Pulmonary artery endothelial cell (primary cell): Measurements from ENCODE around the gene ZC3H8. TPM values are rescaled to one million over a fixed set of nuclear protein-coding genes. Genes with fewer than 3 reads are reported as not detected.
"Not testable (repeated sequence)": the region's sequence is repeated elsewhere in the genome, so short reads cannot be mapped to it uniquely, and the experiment has no call there.

Source experiments
- DNase-seq: peaks from one replicate; pipeline ENCODE4 v3.0.0-alpha.2; 2011; ENCODE audit warnings: low read depth, low spot score
- total RNA-seq: library from RNA; depleted of rRNA; stranded (reverse); fragments of >200 nt; gene quantifications from 2 replicates; pipeline ENCODE4 v1.2.3, GENCODE V29; 2014

ZC3H8 gene
- 4.2 and 5.3 TPM in 2 replicates for total RNA-seq

DNA sequence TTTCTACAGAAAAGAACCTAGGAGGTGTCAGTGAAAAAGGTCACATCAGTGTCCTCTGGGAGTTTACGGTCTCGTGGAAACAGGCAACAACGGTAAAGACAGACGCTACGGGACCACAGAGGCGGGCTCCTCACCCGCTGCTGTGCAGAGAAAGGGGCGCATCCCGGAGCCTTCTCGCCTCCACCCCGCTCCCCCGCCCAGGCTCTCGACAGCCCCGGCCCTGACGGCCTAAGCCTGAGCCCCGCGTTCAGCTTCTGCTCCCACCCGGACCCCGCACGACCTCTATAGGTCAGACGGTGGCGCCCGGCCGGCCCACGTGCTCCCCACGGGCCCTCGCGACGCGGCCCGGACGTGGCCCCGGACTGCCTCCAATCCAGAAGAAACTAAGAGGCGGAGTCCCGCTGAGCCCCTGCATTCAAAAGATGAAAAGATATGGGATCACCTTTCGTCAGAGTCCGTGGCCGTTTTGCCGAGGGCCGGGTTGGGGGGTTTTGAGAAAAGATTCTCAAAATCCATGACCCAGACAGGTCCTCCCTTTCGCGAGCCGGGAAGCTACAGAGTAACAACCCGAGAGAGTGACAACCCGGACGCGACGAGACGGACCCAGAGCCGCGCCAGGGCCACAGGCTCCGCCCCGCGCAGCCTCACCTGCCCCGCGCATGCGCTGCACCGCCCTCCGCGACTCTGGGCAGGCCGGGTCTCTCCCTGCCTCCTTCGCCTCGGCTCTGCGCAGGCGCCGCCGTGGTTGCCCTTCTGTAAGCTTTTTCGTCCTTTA, at the start of gene ZC3H8:
Gene ZC3H8 (minus strand): TSS at position 577 of the 775 bp plus-strand sequence. CDS start 61 bp downstream, at position 516.
- peak; percentile 45 for DNase-seq

DNA sequence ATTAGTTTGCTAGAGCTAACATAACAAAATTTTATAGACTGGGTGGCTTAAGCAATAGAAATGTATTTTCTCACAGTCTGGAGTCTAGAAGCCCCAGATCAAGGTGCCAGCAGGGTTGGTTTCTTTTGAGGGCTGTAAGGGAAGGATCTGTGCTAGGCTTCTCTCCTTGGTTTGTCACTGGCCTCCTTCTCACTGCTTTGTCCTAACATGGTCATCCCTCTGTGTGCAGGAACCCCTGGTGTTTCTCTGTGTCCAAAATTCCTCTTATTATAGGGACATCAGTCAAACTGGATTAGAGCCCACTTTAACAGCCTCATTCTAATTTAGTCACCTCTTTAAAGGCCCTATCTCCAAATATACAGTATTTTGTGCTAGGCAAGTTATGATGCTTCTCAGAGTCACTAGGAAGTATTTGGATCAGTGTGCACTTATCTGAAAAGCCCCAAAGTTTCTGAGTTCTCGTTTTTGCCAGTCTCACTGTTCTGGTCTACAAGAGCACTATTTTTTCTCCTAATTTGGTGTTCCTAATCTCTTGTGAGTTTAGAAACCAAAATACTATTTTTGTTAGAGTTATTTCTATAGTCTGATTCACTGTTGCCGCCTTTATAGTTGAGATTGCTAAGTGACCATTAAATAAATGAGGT, 49.6 kb upstream of the ZC3H8 start:
- DNase-seq, result no peak

DNA sequence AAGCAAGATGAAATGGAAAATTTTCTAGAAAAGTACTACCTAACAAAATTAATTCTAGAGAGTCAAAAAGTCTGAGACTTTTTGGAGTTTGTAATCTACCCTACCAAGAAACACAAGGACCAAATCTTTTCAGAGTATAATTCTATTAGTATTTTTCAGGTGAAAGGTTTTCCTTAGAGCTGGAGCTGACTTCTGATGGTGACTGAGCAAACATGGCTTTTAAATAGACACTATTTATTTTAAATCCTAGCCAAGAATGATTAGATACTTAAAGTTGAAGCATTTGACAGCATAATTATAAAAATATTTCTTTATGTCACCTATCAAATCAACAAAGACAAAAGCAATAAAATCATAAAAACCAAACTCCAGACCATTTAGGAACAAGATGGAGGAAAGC, 47.1 kb upstream of the ZC3H8 start:
- DNase-seq, result no peak

DNA sequence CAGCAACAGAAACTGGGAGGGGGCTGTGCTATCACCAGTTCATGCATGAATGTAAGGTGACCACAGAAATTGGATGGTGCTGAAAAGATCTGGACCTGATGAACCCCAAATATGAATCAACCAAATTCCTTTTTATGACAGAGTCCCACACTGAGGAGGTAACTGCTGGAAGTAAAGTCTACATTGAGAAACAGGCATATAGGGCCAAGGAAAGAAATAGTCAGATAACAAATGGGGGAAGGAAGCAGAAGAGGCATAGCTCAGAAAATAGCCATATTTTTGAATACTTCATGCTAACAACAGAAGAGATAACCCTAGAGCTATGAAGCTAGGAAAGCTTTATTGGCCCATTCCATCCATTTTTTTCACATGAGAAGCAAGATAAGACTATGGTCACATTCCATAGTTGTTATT, 46.3 kb upstream of the ZC3H8 start:
- peak; percentile 62 for DNase-seq

DNA sequence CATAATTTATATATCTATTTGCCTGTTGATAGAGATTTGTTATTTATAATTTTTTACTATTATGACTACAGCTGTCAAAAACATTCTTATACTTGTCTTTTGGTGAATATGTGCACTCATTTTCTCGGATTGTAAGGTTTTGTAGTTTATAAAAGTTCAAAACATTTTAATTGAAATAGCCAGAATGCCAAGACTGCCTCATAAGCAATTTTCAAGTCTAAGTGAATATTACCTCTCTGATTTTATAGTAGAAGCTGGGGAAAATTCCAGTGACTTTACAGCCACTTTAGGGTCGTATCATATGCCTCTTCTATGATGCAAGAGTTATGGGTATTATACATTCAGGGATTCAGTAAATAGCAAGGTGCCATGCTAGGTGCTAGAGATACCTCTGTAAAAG, 41.6 kb upstream of the ZC3H8 start:
- no peak for DNase-seq

DNA sequence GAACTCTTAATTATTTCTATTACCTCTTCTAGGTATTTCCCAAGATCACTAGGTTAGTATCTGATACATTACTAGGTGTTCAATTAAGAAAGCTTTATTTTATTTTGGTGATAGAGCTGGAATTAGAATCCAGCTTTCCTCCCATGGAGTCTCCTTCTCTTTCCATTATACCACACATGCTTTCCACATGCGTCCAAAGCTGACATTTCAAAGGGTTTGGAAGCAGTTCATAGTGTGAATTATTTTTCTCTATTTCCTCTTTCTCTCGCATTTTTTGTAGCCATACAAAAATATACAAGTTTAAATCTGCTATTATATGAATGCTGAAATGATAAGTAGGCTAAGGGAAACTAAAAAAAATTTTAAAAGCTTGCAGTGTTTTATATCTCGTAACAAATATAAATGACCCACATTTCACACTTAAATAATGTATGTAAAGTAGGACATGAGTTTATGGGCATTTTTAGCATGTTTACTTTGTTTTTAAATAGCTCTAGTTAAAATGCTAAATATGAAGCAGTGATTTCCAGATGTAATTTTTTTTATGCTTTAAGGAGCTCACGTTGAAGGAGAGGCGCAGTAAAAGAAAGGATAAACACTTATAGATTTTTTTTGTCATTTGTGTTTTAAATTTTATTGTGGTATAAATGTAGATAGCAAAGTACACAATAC, 40.7 kb upstream of the ZC3H8 start:
- no peak for DNase-seq

DNA sequence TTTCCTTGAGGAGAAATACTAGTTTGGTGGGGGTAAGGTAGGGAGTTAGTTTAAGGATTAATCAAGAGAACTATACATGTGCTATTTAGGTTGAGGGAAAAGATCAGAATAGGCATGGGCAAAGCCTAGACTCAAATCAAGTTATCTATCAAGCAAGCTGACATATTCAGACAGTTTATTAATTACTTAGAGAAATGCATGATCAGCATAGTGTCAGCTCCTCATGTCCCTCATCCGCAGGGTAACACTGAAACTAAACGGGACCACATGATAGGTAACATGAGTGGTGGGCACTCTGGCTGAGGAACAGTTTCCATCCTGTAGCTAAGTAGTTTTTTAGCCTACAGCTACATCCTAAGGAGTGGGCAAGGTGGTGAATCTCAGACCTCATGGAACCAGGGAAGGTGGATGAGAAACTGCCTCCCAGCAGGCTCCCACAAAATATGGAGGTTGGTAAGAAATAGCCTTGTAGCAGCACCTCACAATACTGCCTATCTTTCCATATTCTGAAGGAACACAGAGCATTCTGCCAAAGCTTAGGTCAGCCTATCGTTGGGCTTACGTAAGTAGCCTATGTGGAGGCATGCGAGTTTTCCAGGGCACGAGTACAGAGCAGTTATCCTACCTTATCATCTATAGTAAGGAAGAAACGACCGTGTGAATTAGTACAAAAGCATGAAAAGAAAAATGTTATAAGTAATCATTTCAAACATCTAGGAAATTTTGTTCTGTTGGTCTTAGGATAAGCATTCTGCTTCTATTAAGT, 39.0 kb upstream of the ZC3H8 start:
- DNase-seq, result no peak

DNA sequence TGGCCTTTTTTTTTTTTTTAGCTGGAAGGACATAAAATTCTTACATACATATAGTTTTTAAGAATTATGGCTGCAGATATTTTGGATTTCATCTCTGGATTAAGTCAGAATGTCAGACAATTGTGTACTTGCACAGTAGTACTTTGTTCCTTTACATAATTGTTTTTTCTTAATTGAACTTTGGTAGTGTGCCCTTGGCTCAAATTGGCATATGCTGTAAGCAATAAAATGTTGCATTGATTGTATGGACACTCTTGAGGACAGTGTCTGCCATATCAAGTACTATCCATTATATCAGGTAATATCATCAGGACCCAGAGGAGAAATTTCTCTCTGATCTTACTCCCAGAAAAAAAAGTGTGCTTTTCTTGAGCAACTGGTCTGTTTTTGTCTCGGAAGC, 35.8 kb upstream of the ZC3H8 start:
- DNase-seq, result no peak

DNA sequence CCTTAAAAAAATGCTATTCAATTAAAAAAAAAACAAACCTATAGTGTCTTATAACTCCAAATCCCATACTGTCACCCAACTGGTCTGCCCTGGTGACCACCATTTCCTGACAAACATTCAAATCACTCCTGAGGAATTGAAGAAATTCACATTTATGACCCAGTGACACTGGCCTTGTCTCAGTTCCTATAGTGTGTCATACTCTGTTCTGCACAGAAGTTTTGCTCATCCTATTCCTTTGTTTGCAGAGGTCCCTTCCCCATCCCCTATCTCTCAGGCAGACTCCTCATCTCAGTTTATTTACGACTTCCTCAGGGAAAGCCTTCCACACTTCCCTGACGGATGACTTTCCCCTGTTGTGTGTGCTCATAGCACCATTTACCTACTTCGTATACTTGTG, 35.2 kb upstream of the ZC3H8 start:
- no peak for DNase-seq

DNA sequence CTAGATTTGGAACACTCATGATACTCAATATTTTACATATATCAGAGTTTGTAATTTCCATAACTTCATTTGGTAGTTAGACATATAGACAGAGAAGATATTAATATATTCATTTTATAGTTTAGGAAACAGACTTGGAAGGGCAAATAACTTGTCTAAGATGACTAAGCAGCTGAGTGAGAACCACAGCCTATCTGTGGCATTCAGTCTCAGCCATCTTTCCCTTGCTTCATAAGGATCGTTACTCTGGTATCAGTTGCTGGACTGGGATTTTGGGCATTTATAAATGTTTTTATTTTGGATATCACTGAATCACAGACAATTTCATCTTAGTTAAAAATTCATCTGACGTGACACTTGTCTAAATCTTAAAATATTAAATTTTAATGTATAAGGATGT, 28.7 kb upstream of the ZC3H8 start:
- not testable (repeated sequence) for DNase-seq

DNA sequence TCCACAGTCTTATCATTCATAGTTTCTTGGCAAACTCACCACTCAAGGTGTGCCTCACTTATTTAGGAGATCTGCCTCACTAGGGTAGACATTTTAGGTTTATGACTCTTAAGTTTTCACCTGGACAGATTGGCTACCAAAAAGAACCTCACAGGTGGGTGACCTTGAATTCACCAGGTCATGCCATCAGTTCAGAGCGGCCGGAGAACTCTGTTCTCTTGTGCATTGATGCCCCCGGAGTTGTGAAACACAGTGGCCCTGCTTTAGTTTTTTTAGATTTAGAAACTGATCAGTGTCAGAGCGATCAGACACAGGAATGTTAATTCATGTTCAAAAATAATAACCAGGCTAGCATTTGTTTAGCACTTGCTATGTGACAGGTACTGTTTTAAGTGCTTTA, 27.2 kb upstream of the ZC3H8 start:
- DNase-seq, result not testable (repeated sequence)

DNA sequence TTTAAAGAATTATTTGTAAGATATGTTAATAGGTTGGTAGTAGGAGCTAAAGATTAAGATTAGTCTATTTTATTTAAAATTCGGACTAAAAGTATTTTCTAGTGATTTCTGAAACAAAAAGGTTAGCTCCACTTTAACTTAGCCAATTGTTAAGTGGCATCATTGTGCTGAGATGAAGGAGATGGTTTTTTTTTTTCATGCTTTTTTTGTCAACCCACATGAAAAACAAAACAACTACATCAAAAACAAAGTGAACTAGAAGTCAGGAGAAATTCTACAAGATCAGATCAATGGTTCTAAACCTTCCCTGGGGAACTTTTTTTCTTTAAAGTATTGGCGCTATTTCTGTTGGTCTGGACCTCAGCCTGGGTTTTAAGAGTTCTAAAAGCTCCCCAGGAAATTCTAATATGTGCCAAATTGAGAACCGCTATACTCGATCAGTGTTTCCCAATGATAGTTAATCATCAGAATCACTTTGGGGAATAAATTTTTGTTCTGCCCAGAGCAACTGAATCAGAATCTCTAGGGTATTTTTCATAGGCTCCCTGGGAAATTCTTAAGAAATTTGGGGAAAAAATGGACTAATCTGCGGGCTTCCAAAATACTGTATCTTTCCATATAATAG, 22.9 kb upstream of the ZC3H8 start:
- no peak for DNase-seq

DNA sequence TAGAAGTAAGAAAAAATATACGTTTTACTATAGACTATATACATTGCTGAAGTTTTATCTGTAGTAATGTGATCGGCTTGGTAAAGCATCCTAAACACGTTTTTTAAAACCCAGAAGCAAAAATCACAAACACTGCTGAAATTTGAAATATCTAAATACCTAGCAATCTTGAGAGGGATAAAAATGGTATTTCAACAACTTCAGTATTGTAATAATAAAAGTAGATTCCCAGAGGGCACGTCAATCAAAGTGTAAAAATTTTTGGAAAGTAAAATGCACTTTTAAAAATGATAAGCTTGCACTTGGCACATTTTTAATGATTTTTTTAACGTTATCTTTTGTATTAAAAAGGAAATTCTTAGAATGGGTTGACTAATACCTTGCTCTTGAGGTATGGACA, 22.1 kb upstream of the ZC3H8 start:
- DNase-seq, result no peak

DNA sequence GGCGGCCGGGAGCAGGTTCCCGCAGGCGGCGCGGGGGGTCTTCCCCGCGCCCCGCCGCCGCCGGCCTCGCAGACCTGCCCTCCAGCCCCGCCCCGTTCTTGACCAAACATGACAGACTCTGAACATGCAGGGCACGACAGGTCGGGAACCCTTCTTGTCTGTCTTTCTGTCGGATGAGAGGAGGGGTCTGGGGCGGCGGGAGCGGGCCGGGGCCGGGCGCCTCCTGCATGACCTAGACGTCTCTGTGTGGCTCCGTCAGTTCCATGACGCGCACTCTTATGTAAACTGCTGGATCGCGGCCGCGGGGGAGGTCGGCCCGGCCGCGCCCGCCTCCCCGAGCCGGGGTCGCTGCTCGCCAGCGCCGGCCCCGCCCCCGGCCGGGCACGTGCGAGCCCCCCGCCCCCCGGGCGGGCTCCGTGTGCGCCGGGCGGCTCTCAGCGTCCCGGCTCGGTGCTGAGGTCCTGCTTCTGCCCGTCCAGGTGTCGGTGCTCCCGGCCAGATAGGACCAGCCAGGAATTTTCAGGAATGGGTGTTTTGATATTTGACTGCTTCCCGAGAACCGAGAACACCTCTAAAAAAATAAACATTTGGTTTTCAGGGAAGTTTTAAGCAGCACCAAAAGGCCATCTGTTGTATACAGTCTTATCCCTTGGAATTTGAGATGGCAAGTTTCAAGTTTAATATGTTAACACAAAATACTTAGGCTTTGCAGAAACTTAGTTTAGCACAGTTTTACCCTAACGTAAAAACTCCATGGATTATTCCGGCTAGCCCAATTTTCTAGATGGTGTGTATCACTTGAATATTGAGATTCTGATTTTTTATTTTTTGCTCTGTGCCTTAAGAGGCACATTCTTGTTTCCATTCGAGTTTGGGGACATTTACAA, 21.3 kb upstream of the ZC3H8 start:
- peak; percentile 60 for DNase-seq

DNA sequence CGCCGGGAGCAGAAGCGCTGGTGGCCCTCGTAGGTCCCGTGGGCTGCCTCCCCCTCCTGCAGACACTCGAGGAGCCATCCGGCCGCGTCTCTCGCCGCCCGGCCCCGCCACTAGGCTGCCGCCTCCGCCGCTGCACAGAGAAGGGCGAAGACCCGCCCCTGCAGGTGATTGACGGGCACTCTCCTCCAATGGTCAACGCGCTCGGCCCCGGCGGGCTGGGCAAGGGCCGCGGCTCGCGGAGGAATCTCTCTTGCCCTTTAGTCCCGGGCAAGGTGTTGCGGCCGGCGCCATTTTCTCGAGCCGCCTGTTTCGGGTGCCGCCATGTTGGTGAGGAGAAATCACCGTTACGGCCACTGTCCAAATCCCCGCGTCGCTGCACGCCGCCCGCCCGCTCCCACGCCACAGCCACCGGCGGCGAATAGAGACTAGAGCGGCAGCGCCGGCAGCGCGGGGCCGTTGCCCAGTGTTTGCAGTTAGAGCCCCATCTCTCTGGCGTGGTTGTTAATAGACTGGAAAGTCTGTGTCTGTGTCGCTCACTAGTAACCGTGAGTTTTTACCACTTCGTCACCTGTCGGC, 20.6 kb upstream of the ZC3H8 start, which contains the start of gene ZC3H6:
Gene ZC3H6 (plus strand): TSS at position 287 of the 576 bp plus-strand sequence. CDS start 398 bp downstream, outside the sequence.
- peak; percentile 93 for DNase-seq

DNA sequence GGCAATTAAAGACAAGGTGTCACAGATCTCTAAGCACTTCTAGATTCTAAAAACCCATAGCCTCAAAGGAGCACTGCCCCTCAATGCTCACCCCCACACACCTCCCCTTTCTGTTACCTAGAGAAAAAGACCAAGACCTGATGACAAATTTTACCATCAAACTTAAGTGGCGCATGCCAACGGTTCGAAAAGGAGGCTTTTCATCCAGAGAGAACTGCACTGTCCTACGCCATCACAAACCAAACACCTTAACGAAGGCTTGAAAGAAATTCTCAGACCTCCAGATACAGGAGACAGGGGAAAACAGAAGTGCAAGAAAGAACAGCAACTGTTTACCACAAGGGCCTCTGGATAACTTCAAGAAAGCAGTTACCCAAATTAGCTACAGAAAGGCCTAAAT, 18.5 kb upstream of the ZC3H8 start:
- DNase-seq, result no peak

DNA sequence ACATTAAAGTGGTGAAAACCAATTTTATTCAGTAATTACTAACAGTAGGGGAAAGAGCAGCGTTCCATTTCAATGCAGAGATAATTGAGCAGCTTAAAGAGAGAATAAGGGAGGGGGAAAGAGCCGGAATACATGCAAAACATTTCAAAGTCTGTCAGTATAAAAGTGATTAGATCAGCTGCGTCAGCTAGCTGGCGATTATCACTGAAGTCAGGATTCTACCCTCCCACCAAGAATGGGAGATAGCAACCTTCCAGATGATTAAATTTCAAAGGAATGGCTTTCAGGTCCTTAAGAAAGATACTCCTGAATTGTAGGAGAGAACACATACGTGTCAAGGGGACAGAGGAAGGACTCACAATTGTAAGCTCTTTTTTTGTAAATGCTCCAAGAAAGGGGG, 17.8 kb upstream of the ZC3H8 start:
- DNase-seq, result no peak

DNA sequence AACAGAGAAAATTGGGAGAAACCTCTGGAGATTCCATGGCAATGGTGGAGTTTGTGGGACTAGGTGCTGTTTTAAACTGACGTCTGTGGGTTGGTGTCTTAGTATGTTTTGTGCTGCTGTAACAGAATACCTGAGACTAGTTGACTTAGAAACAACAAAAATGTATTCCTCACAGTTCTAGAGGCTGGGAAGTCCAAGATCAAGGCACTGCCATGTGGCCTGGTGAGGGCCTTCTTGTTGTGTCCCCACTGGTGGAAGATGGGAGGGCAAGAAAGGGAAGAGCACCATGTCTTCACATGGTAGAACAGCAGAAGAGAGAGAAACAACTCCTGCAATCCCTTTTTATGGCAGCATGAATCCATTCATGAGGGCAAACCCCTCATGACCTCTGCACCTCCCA, 13.7 kb upstream of the ZC3H8 start:
- no peak for DNase-seq

DNA sequence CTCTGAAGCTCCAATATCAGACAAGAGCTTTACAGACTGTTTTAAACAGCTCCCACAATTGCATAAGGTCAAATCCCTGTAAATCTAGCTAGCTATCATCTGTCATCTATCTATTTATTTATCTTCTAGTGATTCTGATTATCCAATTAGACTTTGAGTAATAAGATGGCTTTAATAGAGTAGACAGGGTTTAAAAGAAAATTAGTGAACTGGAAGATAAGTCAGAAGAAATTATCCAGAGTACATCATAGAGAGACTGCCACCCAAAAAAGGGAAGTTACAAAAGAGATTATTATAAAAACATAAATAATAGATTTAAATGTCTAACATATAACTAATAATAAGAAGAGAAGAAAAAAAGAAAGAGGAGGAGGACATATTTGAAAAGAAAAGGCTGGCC, 8.0 kb upstream of the ZC3H8 start:
- no peak for DNase-seq

DNA sequence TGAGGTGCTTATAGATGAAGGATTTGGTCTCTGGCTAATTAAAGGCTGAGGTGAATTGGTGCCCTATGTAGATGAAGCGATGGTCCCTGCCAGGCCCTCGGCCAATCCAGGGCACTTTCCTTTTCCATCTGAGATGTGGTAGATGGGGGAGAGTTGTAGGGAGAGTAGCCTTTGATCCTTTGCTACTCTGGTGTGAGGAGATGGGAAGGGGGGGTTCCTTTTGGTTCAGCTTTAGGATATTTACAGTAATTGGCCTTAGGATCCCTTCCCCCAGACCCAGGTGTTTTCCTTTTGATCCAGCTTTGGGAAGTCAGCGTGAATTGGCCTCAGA, 5.4 kb upstream of the ZC3H8 start:
- DNase-seq, result no peak
